Erythroblast (primary cell): Measurements from ENCODE around the gene TBC1D20.

Source experiments
- GATA1 ChIP-seq: IDR thresholded peaks from 2 replicates; pipeline ENCODE4 v1.6.1; 2011; ENCODE audit warnings: low read depth, mild to moderate bottlenecking, control low read depth, low read length, moderate library complexity
- POLR2A ChIP-seq: IDR thresholded peaks from 2 replicates; pipeline ENCODE4 v1.6.1; 2011; ENCODE audit warnings: mild to moderate bottlenecking, low read length

GRCh38 chr20:396252-396618 lies 66.1 kb downstream of the TBC1D20 start:
- no peak for TF ChIP-seq POLR2A
- TF ChIP-seq GATA1 = no peak
